ENCODE results near the gene LRP1B.

GRCh38 chr2:142045641-142046040, 85.2 kb downstream of the LRP1B start:
- no peak for TF ChIP-seq CTCF (IDR thresholded peaks at IDR 0.05)
- no peak for TF ChIP-seq POLR2A (IDR thresholded peaks at IDR 0.05)

Data from thyroid gland (tissue), 4 donors.